ENCODE data around the gene RPUSD1. TPM values are rescaled to one million over a fixed set of nuclear protein-coding genes. Genes with fewer than 3 reads are reported as not detected.
"Not testable (repeated sequence)": the region's sequence is repeated elsewhere in the genome, so short reads cannot be mapped to it uniquely, and the experiment has no call there.

Gene RPUSD1
- polyA plus RNA-seq, 10 donors, result 6.8 to 13.7 (median 9.0) TPM

GRCh38 chr16:785563-786535 is 2.3 kb downstream of the RPUSD1 start:
- peak in 1 of 3 donors; percentile 30 for DNase-seq

DNA sequence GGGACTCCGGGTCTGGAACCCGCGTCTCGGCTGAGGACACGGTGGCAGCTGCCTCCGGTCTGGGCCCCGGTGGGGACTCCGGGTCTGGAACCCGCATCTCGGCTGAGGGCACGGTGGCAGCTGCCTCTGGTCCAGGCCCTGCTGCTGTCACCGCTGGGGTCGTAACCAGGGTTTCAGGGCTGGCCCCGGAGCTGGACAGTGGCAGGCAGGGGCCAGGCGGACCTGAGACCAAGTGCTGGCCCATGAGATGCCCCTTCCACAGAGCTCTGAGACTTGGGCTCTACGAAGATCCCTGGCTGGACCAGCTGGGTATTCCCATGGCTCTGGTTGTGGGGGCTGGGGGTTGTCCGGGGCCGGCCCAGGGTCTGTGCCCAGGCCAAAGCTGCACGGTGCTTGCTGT is 3.8 kb downstream of the RPUSD1 start:
- DNase-seq, result no peak

- no peak for DNase-seq
Measured at GRCh38 chr16:783404-784161, 4.6 kb downstream of the RPUSD1 start.

DNA sequence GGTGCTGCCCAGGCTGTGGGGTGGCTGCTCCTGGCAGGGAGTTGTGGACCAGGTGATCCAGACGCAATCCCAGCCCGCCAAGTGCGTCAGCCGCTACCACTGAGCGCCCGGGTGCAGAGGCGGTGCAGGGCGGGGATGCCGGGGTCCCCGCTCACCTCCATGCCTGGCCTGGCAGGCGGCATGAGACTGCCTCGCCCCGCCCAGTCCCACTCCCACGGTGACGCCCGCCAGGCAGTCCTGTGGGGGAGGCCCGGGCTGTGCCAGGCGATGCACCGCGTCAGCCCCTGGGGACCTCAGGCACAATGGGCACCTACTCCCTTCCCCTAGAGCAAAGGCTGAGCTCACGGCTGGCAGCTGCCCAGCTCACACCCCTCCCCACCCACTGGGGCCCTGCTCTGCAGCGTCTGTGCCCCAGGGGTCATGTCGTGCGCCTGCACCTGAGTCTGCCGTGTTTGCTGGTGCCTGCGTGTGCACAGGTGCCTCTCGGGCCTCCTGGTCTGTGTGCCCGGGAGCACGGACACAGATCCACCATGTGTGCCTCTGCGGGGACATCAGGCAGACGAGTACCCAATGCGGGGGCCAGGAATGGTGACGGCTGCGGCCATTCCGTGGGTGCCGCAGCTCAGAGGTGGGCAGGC is 5.3 kb downstream of the RPUSD1 start:
- DNase-seq, result no peak

DNA sequence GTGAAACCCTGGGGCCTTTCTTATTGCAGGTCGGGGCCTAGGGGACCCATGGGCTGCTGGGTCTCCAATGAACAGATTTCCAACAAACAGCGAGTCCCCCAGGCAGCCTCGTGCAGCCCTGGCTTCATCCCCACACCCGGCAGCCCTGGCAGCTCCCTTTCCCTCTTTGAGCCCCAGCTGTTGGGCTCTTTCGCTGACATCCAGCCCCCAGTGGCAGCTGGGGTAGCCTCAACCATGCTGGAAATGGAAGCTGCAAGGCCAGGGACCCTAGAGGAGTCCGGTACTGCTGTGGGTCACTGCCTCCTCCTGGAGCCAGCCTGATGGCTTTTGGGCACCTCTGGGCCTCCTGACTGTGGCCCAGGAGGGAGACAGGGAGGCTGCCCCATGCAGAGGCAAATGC is 5.9 kb downstream of the RPUSD1 start:
- DNase-seq, result no peak

DNA sequence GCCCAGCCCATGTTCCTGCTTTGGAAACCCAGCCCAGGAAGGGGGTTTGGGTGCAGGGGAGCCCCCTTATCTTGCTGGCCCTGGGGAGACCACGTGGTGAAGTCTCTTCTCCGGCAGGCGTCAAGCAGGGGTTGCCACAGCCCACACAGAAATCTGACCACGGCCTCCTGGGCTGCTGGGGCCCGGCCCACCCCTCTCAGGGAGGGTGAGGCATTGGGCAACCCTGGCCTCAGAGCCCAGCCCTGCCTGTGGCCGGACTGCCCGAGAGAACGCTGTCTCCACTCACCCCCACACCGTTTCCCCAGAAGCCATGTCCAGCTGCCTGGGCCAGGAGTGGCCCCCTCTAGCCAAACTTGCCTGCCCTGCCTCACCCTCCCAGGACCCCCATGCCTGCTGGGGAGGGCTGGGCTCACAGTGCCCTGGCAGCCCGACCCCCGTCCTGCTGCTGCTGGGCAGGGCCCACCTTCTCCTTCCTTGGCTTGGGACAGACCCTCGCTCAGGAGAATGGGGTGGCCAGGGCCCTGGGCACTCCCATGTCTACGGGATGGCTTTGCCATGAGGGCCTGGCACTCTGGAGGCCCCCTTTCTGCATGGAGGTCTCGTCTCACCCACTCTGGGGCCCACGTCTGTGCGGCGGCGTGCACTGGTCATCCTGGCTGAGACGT is 6.7 kb downstream of the RPUSD1 start:
- no peak for DNase-seq

DNA sequence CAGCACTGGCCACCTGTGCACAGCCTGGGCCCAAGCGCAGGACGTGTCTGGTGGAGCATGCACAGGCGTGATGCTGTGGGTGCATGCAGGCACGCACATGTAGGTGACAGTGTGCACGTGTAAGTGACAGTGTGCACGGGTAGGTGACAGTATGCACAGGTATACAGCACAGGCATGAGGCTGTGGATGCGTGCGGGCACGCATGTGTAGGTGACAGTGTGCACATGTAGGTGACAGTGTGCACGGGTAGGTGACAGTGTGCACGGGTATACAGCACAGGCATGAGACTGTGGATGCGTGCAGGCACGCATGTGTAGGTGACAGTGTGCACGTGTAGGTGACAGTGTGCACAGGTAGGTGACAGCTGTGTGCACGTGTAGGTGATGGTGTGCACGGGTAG is 7.9 kb downstream of the RPUSD1 start:
- DNase-seq, result no peak

DNA sequence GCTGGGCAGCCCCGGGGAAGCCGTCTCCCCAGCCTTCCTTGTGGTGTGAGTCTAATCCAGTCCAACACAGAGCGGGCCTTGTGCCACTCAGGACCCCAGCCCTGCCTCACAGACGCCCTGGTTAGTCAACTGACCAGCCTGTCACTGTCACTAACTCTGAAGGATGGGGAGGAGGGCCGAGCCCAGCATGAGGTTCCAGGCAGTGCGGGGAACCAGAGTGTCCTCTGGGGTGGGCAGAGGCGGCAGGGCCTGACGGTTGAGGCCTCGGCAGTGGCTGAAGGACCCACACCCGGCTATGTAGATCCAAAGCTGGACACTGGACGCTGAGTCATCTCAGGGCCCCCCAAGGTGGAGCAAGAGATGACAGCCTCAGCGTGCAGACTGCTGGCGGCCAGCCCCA is 8.6 kb downstream of the RPUSD1 start:
- no peak for DNase-seq

DNA sequence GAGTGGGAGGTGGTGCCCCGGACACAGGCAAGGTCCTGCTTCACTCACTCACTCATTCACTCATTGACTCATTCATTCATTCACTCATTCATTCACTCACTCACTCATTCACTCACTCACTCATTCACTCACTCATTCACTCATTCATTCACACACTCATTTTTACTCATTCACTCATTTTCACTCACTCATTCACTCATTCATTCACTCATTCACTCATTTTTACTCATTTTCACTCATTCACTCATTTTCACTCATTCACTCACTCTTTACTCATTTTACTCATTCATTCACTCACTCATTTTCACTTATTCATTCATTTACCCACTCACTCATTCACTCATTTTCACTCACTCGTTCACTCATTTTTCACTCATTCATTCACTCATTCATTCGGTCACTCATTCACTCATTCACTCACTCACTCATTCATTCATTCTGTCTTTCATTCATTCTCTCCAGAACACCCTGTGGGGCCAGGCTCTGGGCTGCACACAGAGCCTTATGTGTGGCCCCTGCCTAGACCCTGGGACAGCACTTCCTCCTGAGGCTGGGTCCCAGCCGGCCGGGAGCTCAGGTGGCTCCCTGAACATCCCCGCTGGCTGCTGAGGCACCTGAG is 9.2 kb downstream of the RPUSD1 start:
- no peak for DNase-seq

DNA sequence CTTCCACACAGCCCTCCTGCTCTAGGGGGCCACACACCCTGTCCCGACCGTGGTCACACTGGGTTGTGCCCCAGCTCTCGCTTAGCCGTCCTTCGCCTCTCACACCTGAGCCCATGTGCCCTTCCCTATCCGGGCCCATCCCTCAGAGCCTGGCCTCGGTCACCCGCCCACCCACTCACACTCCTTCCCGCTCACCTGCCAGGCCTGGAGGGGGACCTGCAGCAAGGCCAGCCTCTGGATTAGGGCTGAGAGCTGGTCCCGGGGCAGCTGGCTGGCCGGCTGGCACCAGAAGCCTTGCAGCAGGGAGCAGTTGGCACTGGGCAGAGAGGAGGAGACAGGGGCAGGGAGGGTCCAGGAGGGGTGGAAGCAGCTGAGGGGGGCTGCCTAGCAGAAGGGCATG is 9.7 kb downstream of the RPUSD1 start:
- no peak for DNase-seq

DNA sequence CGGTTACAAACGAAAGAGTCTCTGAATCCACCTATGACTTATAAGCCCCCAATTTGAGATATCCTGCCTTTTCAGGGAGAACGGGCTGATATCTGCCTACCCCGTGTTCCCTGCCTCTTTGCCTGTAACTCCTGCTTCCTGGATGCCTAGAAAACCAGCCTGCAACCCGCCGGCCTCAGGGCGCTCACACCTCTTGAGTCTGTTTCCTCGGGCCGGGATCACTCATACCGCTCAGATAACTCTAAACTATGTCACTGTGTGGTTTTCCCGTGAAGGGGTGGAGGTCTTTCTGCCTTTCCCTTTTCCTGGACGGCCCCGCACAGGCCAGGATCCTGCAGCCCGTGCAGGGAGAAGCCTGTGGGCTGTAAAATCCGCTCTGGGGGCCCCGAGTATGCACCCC is 10.4 kb downstream of the RPUSD1 start:
- DNase-seq, result no peak

DNA sequence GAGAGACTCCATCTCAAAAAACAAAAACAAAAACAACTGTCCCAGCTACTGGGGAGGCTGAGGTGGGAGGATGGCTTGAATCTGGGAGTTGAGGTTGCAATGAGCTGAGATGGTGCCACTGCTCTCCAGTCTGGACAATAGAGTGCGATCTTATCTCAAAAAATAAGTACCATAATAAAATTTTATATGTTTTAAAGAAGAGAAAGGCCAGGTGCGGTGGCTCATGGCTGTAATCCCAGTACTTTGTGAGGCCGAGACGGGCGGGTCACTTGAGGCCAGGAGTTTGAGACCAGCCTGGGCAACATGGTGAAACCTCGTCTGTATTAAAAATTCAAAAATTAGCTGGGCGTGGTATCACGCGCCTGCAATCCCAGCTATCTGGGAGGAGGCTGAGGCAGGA is 11.4 kb downstream of the RPUSD1 start:
- DNase-seq, result no peak

GRCh38 chr16:776298-776697 is 11.9 kb downstream of the RPUSD1 start:
- not testable (repeated sequence) for DNase-seq

DNA sequence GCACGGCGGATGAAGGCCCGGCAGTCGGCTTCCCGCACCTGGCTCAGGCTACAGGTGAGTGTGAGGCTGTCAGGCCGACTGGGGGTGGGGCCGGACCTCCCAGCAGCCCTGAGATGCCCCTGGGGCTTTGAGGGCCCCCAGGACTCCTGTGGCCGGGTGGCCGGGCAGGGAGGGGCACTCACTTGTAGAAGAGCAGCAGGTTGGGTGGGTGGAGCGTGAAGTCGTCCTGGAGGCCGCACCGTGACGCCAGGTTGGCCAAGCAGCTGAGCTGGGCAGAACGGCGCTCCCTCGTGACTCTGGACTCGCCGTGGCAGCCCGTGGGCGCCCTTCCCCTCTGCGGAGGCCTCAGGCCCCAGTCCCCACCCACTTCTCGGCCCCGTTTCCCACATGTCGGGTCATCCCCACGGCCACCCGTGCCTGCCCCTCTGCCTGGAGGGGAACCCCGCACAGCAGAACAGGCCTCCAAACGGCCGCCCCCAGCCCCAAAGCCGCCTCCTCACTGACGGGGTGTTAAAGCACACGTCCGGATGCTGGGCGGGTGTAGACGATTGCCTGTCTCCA is 12.9 kb downstream of the RPUSD1 start:
- no peak for DNase-seq

- DNase-seq, result no peak
Measured at GRCh38 chr16:774086-775001, 13.8 kb downstream of the RPUSD1 start.

DNA sequence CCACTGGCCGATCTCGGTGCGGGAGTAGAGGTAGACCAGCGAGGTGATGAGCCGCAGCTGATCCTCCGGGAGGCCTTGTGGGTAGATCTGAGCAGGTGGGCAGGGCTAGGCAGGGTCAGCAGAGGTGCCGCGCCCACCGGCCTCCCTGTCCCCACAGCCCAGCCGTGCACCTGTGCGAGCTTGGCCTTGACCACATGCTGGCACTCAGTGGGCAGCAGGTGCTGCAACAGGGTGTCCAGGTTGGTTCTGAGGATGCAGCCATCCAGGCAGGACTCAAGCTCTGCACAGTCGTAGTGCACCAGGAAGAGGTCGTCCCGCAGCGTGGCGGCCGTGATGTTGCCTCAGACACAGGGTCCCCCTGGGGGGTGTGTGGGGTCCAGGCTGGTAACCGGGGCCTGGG is 15.2 kb downstream of the RPUSD1 start:
- DNase-seq, result no peak

GRCh38 chr16:770411-770810 is 17.8 kb downstream of the RPUSD1 start:
- DNase-seq, result no peak

GRCh38 chr16:769934-770333 is 18.2 kb downstream of the RPUSD1 start:
- DNase-seq, result no peak

GRCh38 chr16:769184-769784 is 18.9 kb downstream of the RPUSD1 start:
- no peak for DNase-seq

DNA sequence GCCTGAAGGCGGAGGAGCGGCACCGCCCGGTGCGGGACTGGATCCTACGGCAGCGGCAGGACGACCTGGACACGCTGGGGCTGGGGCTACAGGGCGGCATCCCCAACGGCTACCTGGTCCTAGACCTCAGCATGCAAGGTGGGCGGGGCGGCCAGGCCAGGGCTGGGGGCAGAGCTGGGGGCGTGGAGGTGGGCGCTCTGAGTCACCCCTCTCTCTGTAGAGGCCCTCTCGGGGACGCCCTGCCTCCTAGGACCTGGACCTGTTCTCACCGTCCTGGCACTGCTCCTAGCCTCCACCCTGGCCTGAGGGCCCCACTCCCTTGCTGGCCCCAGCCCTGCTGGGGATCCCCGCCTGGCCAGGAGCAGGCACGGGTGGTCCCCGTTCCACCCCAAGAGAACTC is 19.8 kb downstream of the RPUSD1 start:
- no peak for DNase-seq

All from muscle of back (tissue), 11 donors.